Stimulated activated CD8-positive, alpha-beta memory T cell treated with anti-CD3 and anti-CD28 coated beads, Interleukin-2, amount 100 ng/mL, for 1 hour (primary cell): ENCODE data around the gene DCLK1.
"Not testable (repeated sequence)": the region's sequence is repeated elsewhere in the genome, so short reads cannot be mapped to it uniquely, and the experiment has no call there.

Source experiments
- DNase-seq, 2 donors: peaks; one replicate each; pipeline ENCODE4 v3.0.0-alpha.2; 2020; ENCODE audit warnings: low read depth in 2 of 2

DCLK1 gene

GRCh38 chr13:36086117-36086516 lies 45.1 kb downstream of the DCLK1 start:
- no peak for DNase-seq

- DNase-seq: no peak
These were observed 47.1 kb downstream of the DCLK1 start for GRCh38 chr13:36084131-36084530.

GRCh38 chr13:36082806-36083205 lies 48.4 kb downstream of the DCLK1 start:
- no peak for DNase-seq

GRCh38 chr13:36082396-36082795 lies 48.8 kb downstream of the DCLK1 start:
- no peak for DNase-seq

GRCh38 chr13:36076211-36076610 lies 55.0 kb downstream of the DCLK1 start:
- no peak for DNase-seq

GRCh38 chr13:36074659-36075058 lies 56.5 kb downstream of the DCLK1 start:
- no peak for DNase-seq

- no peak for DNase-seq
These were observed 58.8 kb downstream of the DCLK1 start for GRCh38 chr13:36072152-36072935.

- DNase-seq: not testable (repeated sequence)
These were observed 60.5 kb downstream of the DCLK1 start for GRCh38 chr13:36070504-36071192.

GRCh38 chr13:36069881-36070366 lies 61.3 kb downstream of the DCLK1 start:
- DNase-seq: no peak

- DNase-seq: no peak
These were observed 62.2 kb downstream of the DCLK1 start for GRCh38 chr13:36068991-36069390.

GRCh38 chr13:36068566-36068965 lies 62.6 kb downstream of the DCLK1 start:
- DNase-seq: no peak

GRCh38 chr13:36067746-36068381 lies 63.3 kb downstream of the DCLK1 start:
- DNase-seq: no peak

- DNase-seq: no peak
These were observed 68.9 kb downstream of the DCLK1 start for GRCh38 chr13:36062249-36062648.

GRCh38 chr13:36061621-36062020 lies 69.6 kb downstream of the DCLK1 start:
- DNase-seq: no peak

GRCh38 chr13:36061054-36061453 lies 70.1 kb downstream of the DCLK1 start:
- no peak for DNase-seq

GRCh38 chr13:36059321-36059720 lies 71.9 kb downstream of the DCLK1 start:
- no peak for DNase-seq

GRCh38 chr13:36058116-36058515 lies 73.1 kb downstream of the DCLK1 start:
- DNase-seq: no peak

GRCh38 chr13:36057547-36057946 lies 73.6 kb downstream of the DCLK1 start:
- DNase-seq: no peak

- no peak for DNase-seq
These were observed 74.1 kb downstream of the DCLK1 start for GRCh38 chr13:36057041-36057440.

GRCh38 chr13:36055366-36055765 lies 75.8 kb downstream of the DCLK1 start:
- DNase-seq: no peak

- DNase-seq: no peak
These were observed 77.1 kb downstream of the DCLK1 start for GRCh38 chr13:36054041-36054440.

- no peak for DNase-seq
These were observed 80.1 kb downstream of the DCLK1 start for GRCh38 chr13:36051082-36051481.

GRCh38 chr13:36046672-36047071 lies 84.5 kb downstream of the DCLK1 start:
- DNase-seq: no peak
